ENCODE results near the gene DMBX1.

GRCh38 chr1:46521414-46521813 lies 31.8 kb downstream of the DMBX1 start:
- TF ChIP-seq CTCF (IDR thresholded peaks at IDR 0.05): no peak
- TF ChIP-seq POLR2A (IDR thresholded peaks at IDR 0.05): no peak
